H54 (cell line): ENCODE data around the gene EEA1.

Experiments
- DNase-seq: peaks from one replicate; pipeline ENCODE4 v3.0.0; 2011; ENCODE audit warnings: low spot score, mixed read lengths; ENCODE audit not compliant: insufficient read length
- FAIRE-seq: peaks from 3 replicates; lab custom pipeline; 2011; peaks lifted over from hg19 to GRCh38; lab: Jason Lieb, UNC
- POLR2A ChIP-seq: IDR thresholded peaks from 2 replicates; pipeline ENCODE4 v1.6.1; 2011; ENCODE audit warnings: low read depth, mild to moderate bottlenecking, low read length

Gene EEA1

DNA sequence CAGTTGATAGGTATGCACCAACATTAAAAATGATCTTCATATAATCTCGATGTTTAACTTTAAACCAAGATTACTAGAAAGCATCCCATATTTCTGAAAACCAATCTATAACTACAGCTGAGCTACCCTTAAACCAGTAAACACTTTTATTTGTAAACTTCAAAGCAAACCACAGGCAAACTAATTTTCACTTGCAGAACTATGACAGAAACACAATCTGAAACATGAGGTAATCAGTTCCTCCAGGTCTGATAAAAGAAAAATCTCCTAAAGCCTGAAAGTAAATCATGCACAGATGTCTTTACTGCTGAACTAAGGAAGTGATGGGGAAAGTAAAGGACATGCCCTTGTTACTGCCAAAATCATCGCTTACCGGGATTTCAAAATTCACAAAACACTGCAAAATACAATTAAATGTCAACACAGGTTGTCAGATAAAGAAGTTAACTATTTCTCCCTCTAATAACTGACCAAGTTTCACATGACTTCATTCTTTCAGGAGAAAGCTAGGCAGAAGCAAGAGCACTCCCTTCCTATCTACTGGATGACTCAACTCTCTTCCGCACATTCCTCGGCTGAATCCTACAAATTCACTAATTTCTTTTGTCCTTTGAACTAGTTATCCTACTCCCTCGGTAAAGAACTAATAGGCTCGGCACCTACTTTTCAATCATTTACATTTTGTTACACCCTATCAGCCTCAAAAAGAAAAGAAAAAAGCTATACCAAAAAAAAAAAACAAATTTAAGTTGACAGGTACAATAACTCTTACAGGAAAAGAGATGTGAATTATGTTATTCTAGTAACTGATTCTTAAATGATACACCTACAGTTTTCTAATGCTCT is 1.4 kb downstream of the EEA1 start:
- FAIRE-seq: peak; percentile 52
- no peak for DNase-seq
- TF ChIP-seq POLR2A: no peak

DNA sequence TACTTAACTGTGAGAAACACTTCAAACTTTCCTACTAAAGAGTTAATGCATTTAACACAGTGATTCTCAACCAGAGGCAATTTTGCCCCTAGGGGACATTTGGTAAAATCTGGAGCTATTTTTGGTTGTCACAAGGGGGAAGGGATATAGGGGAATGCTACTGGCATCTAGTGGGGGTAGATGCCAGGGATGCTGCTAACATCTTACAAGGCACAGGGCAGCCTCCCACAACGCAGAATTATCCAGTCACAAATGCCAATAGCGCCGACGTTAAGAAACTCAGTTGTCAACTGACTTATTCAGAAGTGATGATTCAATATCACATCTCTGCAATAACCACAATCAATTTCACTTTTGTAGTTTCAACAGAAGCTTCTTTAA is 2.0 kb downstream of the EEA1 start:
- no peak for TF ChIP-seq POLR2A
- FAIRE-seq (no peak), DNase-seq (no peak)

DNA sequence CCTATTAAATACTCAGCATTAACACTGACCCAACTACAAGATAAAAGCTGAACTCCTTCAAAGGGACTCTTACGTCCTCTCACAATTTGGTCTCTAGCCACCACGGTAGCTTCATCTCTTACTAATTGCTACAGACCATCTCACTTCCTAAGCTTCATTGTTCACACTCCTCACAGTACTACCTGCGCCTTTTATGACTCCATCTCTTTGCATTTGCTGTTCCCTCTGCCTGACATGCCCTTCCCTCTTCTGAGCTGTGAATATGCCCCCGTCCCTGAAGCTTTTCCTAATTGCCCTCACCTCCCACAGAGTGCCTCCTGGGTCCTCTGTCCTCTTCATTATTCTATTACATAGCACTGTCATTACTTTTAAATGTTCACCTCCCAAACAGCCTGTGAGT is 2.5 kb downstream of the EEA1 start:
- no peak for TF ChIP-seq POLR2A
- FAIRE-seq (no peak), DNase-seq (no peak)

DNA sequence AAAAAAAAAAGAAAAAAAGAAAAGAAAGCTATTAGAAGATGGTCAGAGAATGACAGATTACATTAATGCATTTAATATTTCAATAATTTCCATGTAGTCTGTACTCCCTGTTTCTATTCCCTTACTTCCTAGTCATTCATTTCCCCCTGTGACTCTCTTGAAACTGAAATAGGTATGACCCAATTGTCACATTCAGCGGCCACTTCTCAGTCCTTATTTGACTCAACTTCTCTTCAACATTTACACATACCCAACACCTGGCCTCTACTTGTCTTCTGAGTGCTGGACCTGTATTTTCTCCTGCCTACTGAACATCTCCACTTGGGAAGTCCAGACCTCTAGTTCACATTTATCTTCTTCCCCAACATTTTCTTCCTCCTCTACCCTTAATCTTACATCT is 7.2 kb downstream of the EEA1 start:
- TF ChIP-seq POLR2A: no peak
- DNase-seq (no peak), FAIRE-seq (no peak)

DNA sequence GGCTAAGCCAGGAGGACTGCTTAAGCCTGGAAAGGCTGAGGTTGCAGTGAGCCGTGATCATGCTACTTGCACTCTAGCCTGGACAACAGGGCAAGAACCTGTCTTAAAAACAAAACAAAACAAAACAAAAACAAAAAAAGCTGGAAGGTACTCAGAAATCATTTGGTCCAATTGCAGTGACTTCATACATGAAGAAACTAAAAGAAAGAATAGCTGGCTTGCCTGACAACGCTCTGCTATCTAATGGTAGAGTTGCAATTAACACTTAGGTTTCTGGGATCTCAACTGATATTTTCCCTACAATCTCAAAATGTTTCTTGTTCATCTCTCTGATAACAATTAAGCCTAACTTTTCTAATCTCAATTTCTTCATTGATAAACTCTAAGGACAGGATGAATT is 13.7 kb downstream of the EEA1 start:
- FAIRE-seq: no peak
- DNase-seq: no peak
- no peak for TF ChIP-seq POLR2A

DNA sequence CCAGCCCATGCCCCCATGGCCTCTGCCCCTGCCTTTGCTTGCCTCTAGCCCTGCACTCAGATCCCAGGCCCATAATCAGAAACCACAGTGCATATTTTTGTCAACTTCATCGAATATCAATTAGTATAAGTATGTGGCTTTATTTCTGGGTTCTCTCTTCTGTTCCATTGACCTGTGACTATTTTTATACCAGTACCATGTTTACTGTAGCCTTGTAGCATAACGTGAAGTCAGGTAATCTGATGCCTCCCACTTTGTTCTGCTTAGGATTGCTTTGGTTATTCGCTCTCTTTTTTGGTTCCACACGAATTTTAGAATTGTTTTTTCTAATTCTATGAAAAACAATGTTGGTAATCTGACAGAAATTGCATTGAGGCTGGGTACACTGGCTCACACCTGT is 14.9 kb downstream of the EEA1 start:
- DNase-seq: no peak
- FAIRE-seq: no peak

DNA sequence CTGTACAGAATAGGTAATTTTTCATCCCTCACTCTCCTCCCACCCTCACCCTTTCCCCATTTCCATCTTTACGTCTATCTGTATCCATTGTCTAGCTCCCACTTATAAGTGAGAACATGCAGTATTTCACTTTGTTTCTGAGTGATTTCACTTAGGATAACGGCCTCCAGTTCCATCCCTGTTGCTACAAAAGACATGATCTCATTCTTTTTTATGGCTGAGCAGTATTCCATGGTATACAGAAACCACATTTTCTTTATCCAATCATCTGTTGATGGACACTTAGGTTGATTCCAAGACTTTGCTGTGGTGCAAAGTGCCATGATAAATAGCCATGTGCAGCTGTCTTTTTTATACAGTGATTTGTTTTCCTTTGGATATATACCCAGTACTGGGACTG is 16.4 kb downstream of the EEA1 start:
- DNase-seq (no peak), FAIRE-seq (peak; percentile 15)
- TF ChIP-seq POLR2A: no peak

More for the DNA sequence above, 14.9 kb downstream of the EEA1 start:
- no peak for TF ChIP-seq POLR2A

DNA sequence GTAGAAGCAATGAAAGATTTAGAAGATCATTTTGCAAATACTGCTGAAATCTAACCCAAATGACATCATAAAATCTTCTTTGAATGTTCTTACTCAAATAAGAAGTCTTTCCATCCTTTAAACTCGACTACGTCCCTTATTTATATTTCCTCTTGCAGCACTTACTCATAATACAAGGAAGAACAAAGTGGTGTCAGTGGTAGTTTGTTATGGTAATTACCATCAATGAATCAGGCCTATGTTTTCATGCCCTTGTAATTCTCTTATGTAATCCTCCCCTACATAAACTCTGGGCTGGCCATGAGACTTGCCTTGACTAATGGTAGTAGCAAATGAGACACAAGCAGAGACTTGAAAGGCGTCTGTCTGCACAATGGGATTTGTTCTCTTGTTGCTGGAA is 17.0 kb downstream of the EEA1 start:
- no peak for FAIRE-seq
- no peak for TF ChIP-seq POLR2A
- no peak for DNase-seq

DNA sequence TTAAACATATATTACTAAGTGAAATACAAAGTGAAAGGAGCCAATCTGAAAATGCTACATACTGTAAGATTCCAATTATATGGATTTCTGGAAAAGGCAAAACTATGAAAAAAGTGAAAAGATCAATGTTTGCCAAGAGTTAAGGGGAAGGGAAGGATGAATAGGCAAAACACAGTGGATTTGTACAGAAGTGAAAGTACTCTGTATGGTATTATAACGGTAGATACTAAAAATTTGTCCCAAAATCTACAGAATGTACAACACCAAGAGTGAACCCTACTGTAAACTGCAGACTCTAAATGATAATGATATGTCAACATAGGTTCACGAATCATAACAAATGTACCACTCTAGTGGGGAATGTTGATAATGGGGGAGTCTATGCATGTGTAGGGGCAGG is 17.8 kb downstream of the EEA1 start:
- no peak for FAIRE-seq
- DNase-seq: no peak
- TF ChIP-seq POLR2A: no peak

DNA sequence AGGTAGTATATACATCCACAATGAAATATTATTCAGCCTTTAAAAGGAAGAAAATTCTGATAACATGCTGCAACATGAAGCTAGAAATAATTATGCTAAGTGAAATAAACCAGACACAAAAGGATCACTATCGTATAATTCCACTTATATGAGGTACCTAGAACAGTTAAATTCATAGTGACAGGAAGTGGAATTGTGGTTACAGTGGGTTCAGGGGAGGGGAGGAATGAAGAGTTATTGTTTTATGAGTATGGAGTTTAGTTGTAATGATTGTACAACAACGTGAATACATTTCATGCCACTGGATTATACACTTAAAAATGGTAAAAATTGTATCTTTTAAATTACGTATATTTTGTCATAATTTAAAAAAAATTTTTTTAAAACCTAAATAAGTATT is 21.0 kb downstream of the EEA1 start:
- no peak for TF ChIP-seq POLR2A
- DNase-seq: no peak
- FAIRE-seq: peak; percentile 38

DNA sequence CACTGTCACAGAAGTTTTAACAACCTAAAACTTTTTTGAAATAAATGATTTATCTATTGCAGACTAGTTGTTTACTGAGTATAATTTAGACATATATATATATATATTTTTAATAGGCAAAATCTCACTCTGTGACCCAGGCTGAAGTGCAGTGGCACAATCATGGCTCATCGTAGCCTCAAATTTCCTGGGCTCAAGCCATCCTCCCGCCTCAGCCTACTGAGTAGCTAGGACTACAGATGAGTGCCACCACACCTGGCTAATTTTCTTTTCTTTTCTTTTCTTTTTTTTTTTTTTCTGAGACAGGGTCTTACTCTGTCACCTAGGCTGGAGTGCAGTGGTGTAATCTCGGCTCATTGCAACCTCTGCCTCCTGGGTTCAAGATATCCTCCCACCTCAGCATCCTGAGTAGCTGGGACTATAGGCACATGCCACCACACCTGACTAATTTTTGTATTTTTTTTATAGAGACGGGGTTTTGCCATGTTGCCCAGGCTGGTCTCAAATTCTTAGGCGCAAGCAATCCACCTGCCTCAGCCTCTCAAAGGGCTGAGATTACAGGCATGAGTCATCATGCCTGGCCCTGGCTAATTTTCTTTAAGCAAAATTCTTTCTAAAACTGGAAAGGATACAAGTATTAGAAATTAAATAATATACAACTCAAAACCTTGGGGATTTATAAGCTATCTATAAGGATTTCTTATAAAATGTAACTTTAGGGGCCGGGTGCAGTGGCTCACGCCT is 23.1 kb downstream of the EEA1 start:
- no peak for TF ChIP-seq POLR2A
- FAIRE-seq (no peak), DNase-seq (no peak)

DNA sequence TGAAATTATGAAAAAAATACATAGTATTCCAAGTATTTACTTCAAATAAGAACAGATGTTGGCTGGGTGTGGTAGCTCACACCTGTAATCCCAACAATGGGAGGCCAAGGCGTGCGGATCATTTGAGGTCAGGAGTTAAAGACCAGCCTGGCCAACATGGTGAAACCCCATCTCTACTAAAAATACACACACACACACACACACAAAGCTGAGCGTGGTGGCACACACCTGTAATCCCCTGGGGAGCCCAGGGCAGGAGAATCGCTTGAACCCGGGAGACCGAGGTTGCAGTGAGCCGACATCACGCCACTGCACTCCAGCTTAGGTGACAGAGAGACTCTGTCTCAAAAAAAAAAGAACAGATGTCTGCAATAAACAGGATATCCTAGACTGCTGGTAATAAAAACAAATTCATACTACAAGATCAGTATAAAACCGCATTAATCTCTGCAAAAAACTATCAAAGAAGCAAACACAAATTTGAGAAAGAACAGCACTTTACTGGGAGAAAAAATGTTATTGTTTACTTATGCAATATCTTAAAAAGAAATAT is 23.8 kb downstream of the EEA1 start:
- DNase-seq: no peak
- no peak for TF ChIP-seq POLR2A
- FAIRE-seq: no peak

DNA sequence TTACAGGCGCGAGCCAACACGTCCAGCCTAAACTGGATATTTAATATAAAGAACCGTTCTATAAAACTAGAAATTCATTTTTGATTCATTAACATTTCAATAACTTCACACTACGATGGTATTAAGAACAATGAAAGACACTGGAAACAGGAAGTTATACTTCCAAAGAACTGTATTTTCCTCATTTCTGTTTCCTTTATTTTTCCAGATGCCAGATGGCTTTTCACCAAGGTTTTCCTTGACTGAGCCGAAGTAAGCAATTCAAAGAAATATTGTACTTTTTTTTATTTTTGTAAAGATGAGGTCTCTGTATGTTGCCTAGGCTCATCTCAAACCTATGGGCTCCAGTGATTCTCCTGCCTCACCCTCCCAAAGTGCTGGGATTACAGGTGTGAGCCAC is 28.2 kb downstream of the EEA1 start:
- no peak for FAIRE-seq
- no peak for DNase-seq
- TF ChIP-seq POLR2A: no peak

DNA sequence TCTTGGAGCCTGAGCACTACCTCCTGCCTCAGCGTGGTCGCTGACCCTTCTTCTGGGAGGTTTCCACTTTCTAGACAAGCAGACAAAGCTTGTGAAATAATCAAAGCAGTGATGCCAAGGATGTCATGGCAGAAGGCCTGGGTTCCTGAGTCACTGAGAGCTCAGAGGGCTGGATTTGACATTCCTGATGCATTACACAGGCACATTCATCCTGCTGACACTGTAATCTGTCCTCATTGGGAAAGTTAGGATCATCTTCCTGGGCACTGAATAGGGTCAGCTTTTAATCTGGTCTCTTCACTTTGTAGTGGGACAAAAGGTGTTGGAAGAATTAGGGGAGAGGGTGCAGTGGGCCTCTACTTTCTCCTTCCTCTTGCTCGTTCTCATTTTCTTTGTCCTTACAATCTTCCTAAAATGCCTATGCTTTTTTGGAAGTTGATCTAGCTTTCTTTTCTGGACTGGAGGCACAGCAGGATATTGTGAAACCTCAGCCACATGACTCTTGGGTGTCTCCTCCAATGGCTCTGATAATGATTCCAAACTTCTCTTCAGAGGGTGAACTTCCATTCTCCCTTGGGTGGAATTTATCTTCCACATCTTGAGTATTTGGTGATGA is 29.6 kb downstream of the EEA1 start:
- no peak for TF ChIP-seq POLR2A
- FAIRE-seq (peak; percentile 100), DNase-seq (peak; percentile 54)
